ENCODE measurements around the gene AAR2. TPM values are rescaled to one million over a fixed set of nuclear protein-coding genes. Genes with fewer than 3 reads are reported as not detected.

AAR2 gene
- total RNA-seq, 1 donor from 2014 or later = 13.3 TPM

DNA sequence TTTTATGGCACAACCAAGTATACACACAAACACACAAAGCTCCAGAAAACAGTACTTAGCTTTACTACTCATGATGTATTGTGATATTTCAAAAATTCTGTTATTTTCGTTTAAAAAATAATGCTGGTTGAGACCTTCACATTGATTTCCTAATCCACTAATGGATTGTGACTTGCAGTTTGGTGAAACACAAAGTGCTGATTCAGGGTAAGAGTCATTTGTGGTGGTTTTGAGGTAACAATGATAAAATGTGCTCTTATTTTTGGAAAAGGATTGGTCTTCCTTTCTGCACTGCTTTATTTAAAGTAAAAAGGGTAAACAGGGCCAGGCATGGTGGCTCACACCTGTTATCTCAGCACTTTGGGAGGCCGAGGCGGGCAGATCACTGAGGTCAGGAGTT lies 1.9 kb downstream of the AAR2 start:
- no peak for DNase-seq
- Histone ChIP-seq H3K4me3 (no peak overlapping the region), H3K27ac (replicated peaks) (no peak overlapping the region), H3K9me3 (replicated peaks) (no peaks in the 10 kb centered on the region), H3K27me3 (ENCODE audit: low read depth) (no peaks in the 10 kb centered on the region), H3K36me3 (peaks cover 28% of the 10 kb centered on the region), H3K4me1 (peaks cover 37% of the 10 kb centered on the region)
- no peak for TF ChIP-seq CTCF (IDR thresholded peaks at IDR 0.05; ENCODE audit: borderline replicate concordance)
- intact Hi-C loops (cut with micrococcal nuclease) = no loop called here

DNA sequence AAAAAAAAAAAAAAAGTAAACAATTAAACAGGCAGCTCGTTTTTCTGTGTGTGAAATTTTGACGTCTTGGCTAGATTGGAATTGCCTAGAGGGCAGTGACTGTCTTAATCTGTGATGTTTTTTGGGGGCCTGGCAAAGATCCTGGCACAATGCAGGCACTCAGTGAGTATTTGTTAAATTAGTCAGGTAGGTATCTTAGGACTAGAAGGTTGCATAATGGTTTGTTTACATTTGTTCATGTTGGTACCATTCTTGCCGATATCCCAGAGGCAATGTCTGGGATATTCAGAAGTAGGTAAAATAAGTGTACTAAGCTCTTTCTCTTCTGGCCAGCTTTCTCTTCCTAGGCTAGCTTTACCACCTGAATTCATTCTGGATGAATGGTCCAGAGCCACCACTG lies 2.5 kb downstream of the AAR2 start:
- H3K9me3 ChIP-seq (replicated peaks) = no peaks in the 10 kb centered on the region
- H3K36me3 ChIP-seq = peaks cover 34% of the 10 kb centered on the region
- intact Hi-C loops (cut with micrococcal nuclease) = no loop called here
- no peak for DNase-seq
- H3K4me3 ChIP-seq = no peak overlapping the region
- no peak for TF ChIP-seq CTCF (IDR thresholded peaks at IDR 0.05; ENCODE audit: borderline replicate concordance)
- H3K27ac ChIP-seq (replicated peaks) = no peak overlapping the region
- no peaks in the 10 kb centered on the region for H3K27me3 ChIP-seq (ENCODE audit: low read depth)
- peaks cover 42% of the 10 kb centered on the region for H3K4me1 ChIP-seq

- H3K36me3 ChIP-seq = peaks cover 46% of the 10 kb centered on the region
- no peaks in the 10 kb centered on the region for H3K9me3 ChIP-seq (replicated peaks)
- no peak overlapping the region for H3K27ac ChIP-seq (replicated peaks)
- peaks cover 46% of the 10 kb centered on the region for H3K4me1 ChIP-seq
- intact Hi-C loops (cut with micrococcal nuclease) = no loop called here
- no peak overlapping the region for H3K4me3 ChIP-seq
- no peak for DNase-seq
- no peaks in the 10 kb centered on the region for H3K27me3 ChIP-seq (ENCODE audit: low read depth)
- no peak for TF ChIP-seq CTCF (IDR thresholded peaks at IDR 0.05; ENCODE audit: borderline replicate concordance)
Measured at GRCh38 chr20:36240076-36240475, 3.8 kb downstream of the AAR2 start.

- peaks cover 33% of the 10 kb centered on the region for H3K4me1 ChIP-seq
- no peak for TF ChIP-seq CTCF (IDR thresholded peaks at IDR 0.05; ENCODE audit: borderline replicate concordance)
- H3K27ac ChIP-seq (replicated peaks) = no peak overlapping the region
- DNase-seq = no peak
- intact Hi-C loops (cut with micrococcal nuclease) = no loop called here
- H3K27me3 ChIP-seq (ENCODE audit: low read depth) = no peaks in the 10 kb centered on the region
- peaks cover 62% of the 10 kb centered on the region for H3K36me3 ChIP-seq
- no peak overlapping the region for H3K4me3 ChIP-seq
- no peaks in the 10 kb centered on the region for H3K9me3 ChIP-seq (replicated peaks)
Measured at GRCh38 chr20:36241678-36242077, 5.4 kb downstream of the AAR2 start.

- Histone ChIP-seq H3K36me3 (peaks cover 83% of the 10 kb centered on the region), H3K4me3 (no peak overlapping the region), H3K27ac (replicated peaks) (no peak overlapping the region), H3K9me3 (replicated peaks) (no peaks in the 10 kb centered on the region), H3K4me1 (peaks cover 12% of the 10 kb centered on the region), H3K27me3 (ENCODE audit: low read depth) (no peaks in the 10 kb centered on the region)
- no peak for DNase-seq
- TF ChIP-seq CTCF (IDR thresholded peaks at IDR 0.05; ENCODE audit: borderline replicate concordance) = no peak
- intact Hi-C loops (cut with micrococcal nuclease) = no loop called here
Measured at GRCh38 chr20:36243726-36244125, 7.4 kb downstream of the AAR2 start.

GRCh38 chr20:36246401-36246800 lies 10.1 kb downstream of the AAR2 start:
- intact Hi-C loops (cut with micrococcal nuclease) = no loop called here
- Histone ChIP-seq H3K27me3 (ENCODE audit: low read depth) (no peaks in the 10 kb centered on the region), H3K36me3 (peaks cover 87% of the 10 kb centered on the region), H3K4me3 (no peak overlapping the region), H3K9me3 (replicated peaks) (no peaks in the 10 kb centered on the region), H3K4me1 (peaks cover 9% of the 10 kb centered on the region), H3K27ac (replicated peaks) (no peak overlapping the region)
- no peak for TF ChIP-seq CTCF (IDR thresholded peaks at IDR 0.05; ENCODE audit: borderline replicate concordance)
- DNase-seq = no peak

Data from left ventricle myocardium inferior (tissue), 1 donor.